Measurements from ENCODE around the gene TTLL8.

GRCh38 chr22:50044485-50045118 lies 13.5 kb downstream of the TTLL8 start:
- no peak for TF ChIP-seq ZNF263 (CRISPR knock-in tag; IDR thresholded peaks at IDR 0.05; ENCODE audit: low read depth)
- TF ChIP-seq ZNF512 (CRISPR knock-in tag; IDR thresholded peaks at IDR 0.05; ENCODE audit: borderline replicate concordance) = no peak
- TF ChIP-seq CTCF (IDR thresholded peaks at IDR 0.05) = no peak
- TF ChIP-seq ATF2 (CRISPR knock-in tag; IDR thresholded peaks at IDR 0.05; ENCODE audit: borderline replicate concordance, low read depth) = no peak
- TF ChIP-seq USF1 (CRISPR knock-in tag; IDR thresholded peaks at IDR 0.05) = no peak

Data from WTC11 (cell line).